IPS-20b (cell line): Measurements from ENCODE around the gene CNTN6.

Experiments
- H3K27ac ChIP-seq: one replicate; pipeline ENCODE4 v1.5.1; 2013; ENCODE audit warnings: low read length
- H3K27me3 ChIP-seq: 2 replicates; pipeline ENCODE4 v1.6.1; 2013; ENCODE audit warnings: mild to moderate bottlenecking, low read length, inconsistent platforms; ENCODE audit not compliant: insufficient read depth
- H3K36me3 ChIP-seq: 2 replicates; pipeline ENCODE4 v1.6.1; 2013; ENCODE audit warnings: low read depth, mild to moderate bottlenecking, inconsistent platforms, low read length, moderate library complexity; ENCODE audit not compliant: insufficient read depth
- H3K4me1 ChIP-seq: 2 replicates; pipeline ENCODE4 v1.6.1; 2013; ENCODE audit warnings: mild to moderate bottlenecking, control low read depth, inconsistent platforms, low read length, moderate library complexity; ENCODE audit not compliant: insufficient read depth
- H3K4me3 ChIP-seq: 2 replicates; pipeline ENCODE4 v1.5.1; 2013; ENCODE audit warnings: mild to moderate bottlenecking, low read length, inconsistent platforms
- H3K9ac ChIP-seq: 2 replicates; pipeline ENCODE4 v1.6.1; 2013; ENCODE audit warnings: low read depth, mild to moderate bottlenecking, inconsistent platforms, low read length, moderate library complexity
- H3K9me3 ChIP-seq: 2 replicates; pipeline ENCODE4 v1.6.1; 2013; ENCODE audit warnings: mild to moderate bottlenecking, low read depth, low read length, inconsistent platforms; ENCODE audit not compliant: insufficient read depth

Gene CNTN6

GRCh38 chr3:1092771-1093170 is at the start of gene CNTN6:
TSS of gene CNTN6 (plus strand) at chr3:1093024. CDS start at chr3:1148009, 54,985 bp downstream.
- H3K9me3 ChIP-seq, result no peaks in the 10 kb centered on the region
- no peak within 1 kb of the TSS for H3K9ac ChIP-seq
- peak within 1 kb of the TSS; percentile 2; the same call in 1 of the 2 replicates for H3K4me3 ChIP-seq
- H3K27me3 ChIP-seq, result no peaks in the 10 kb centered on the region
- peaks cover 15% of the 10 kb centered on the region for H3K4me1 ChIP-seq
- H3K27ac ChIP-seq, result no peak within 1 kb of the TSS
- H3K36me3 ChIP-seq, result no peaks in the 10 kb centered on the region

DNA sequence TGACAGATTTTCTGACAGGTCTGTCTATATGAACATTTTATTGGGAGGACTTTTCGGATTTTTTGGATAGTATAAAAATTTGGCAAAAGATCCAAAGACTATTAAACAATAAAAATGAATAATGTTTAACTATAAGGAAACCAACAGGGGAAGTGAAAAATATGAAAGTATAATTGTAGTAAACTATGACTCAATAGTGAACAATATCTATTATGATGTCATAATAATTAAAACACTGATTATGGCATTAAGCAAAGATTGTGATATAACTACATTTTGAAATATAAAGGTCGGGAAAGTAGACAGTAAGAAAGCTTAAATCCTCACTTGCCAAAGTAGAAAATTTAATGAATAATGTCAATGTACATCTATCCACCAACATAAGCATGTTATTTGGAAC is 44.3 kb upstream of the CNTN6 start:
- Histone ChIP-seq H3K27ac (no peak overlapping the region), H3K4me1 (no peaks in the 10 kb centered on the region), H3K36me3 (no peaks in the 10 kb centered on the region), H3K4me3 (no peak overlapping the region), H3K27me3 (no peaks in the 10 kb centered on the region), H3K9ac (no peak overlapping the region), H3K9me3 (peaks cover 9% of the 10 kb centered on the region; the same call in 1 of the 2 replicates)

GRCh38 chr3:1055870-1056269 is 37.0 kb upstream of the CNTN6 start:
- H3K4me3 ChIP-seq, result no peak overlapping the region
- H3K36me3 ChIP-seq, result no peaks in the 10 kb centered on the region
- H3K27ac ChIP-seq, result no peak overlapping the region
- H3K9me3 ChIP-seq, result no peaks in the 10 kb centered on the region
- H3K9ac ChIP-seq, result no peak overlapping the region
- no peaks in the 10 kb centered on the region for H3K4me1 ChIP-seq
- no peaks in the 10 kb centered on the region for H3K27me3 ChIP-seq

- Histone ChIP-seq H3K27ac (no peak overlapping the region), H3K4me3 (no peak overlapping the region), H3K4me1 (no peaks in the 10 kb centered on the region), H3K27me3 (no peaks in the 10 kb centered on the region), H3K36me3 (no peaks in the 10 kb centered on the region), H3K9me3 (no peaks in the 10 kb centered on the region), H3K9ac (no peak overlapping the region)
These were observed 36.1 kb upstream of the CNTN6 start for GRCh38 chr3:1056744-1057143.

DNA sequence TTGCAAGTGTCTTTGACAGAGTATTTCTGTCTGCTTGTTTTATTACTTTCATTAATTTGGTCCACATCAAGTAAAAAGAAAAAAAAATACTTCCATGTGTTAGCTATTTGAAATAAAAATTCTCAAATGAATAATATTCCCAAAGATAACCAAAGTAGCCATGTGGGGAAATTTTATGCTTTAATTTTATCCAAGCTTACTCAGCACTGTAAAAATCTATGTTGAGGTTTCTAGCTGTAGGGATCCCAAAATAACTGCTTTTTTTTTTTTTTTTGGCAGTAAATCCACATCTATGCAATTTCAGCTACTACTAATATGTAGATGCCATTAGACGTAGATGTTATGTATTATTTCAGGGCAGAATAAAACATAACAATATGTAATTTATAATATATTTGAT is 35.4 kb upstream of the CNTN6 start:
- no peaks in the 10 kb centered on the region for H3K27me3 ChIP-seq
- H3K4me3 ChIP-seq, result no peak overlapping the region
- H3K4me1 ChIP-seq, result no peaks in the 10 kb centered on the region
- H3K9ac ChIP-seq, result no peak overlapping the region
- H3K36me3 ChIP-seq, result no peaks in the 10 kb centered on the region
- H3K27ac ChIP-seq, result no peak overlapping the region
- H3K9me3 ChIP-seq, result no peaks in the 10 kb centered on the region

DNA sequence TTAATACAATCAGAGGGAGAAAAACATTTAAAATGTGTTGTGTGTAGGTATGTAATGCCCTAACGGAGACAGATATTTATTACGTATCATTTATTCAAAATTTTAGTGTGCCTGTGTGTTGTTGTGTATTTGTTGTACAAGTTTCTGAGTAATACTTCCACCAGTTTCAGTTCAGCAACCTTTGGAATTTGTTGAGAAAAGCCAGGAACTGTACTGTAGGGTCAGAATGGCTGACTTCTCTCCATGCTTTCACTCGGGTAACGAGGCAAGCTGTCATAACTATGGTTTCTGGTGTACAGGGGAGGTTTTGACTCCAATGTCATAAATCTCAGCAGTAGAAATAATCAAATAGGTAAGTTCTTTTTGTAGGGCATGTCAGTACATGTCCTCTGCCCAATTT is 23.8 kb upstream of the CNTN6 start:
- H3K9me3 ChIP-seq, result no peaks in the 10 kb centered on the region
- no peak overlapping the region for H3K4me3 ChIP-seq
- no peaks in the 10 kb centered on the region for H3K4me1 ChIP-seq
- no peak overlapping the region for H3K9ac ChIP-seq
- no peaks in the 10 kb centered on the region for H3K36me3 ChIP-seq
- H3K27me3 ChIP-seq, result no peaks in the 10 kb centered on the region
- no peak overlapping the region for H3K27ac ChIP-seq

DNA sequence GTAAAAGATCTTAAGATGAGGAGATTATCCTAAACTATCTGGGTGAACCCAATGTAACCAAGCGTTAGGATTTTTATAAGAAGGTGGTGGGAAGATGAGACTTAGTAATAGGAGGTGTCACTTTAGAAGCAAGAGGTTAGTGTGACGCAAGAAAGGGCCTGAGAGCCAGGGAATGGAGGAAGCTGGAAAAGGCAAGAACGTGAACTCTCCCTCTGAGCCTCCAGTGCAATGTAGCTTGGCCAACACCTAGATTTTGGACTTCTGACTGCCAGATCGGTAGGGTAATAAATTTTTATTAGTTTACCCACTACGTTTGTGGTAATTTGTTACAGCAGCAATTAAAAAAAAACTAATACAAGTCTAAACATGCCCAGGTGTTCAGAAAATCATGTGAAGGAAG is 20.8 kb upstream of the CNTN6 start:
- H3K4me1 ChIP-seq, result no peaks in the 10 kb centered on the region
- no peak overlapping the region for H3K27ac ChIP-seq
- H3K4me3 ChIP-seq, result no peak overlapping the region
- H3K27me3 ChIP-seq, result no peaks in the 10 kb centered on the region
- H3K9me3 ChIP-seq, result no peaks in the 10 kb centered on the region
- H3K9ac ChIP-seq, result no peak overlapping the region
- H3K36me3 ChIP-seq, result no peaks in the 10 kb centered on the region

GRCh38 chr3:1079662-1080061 is 13.2 kb upstream of the CNTN6 start:
- Histone ChIP-seq H3K27me3 (no peaks in the 10 kb centered on the region), H3K27ac (no peak overlapping the region), H3K36me3 (no peaks in the 10 kb centered on the region), H3K4me3 (no peak overlapping the region), H3K4me1 (no peaks in the 10 kb centered on the region), H3K9me3 (no peaks in the 10 kb centered on the region), H3K9ac (no peak overlapping the region)

GRCh38 chr3:1082108-1082507 is 10.7 kb upstream of the CNTN6 start:
- Histone ChIP-seq H3K27me3 (no peaks in the 10 kb centered on the region), H3K9ac (no peak overlapping the region), H3K9me3 (no peaks in the 10 kb centered on the region), H3K4me3 (no peak overlapping the region), H3K27ac (no peak overlapping the region), H3K36me3 (no peaks in the 10 kb centered on the region), H3K4me1 (no peaks in the 10 kb centered on the region)

- Histone ChIP-seq H3K36me3 (no peaks in the 10 kb centered on the region), H3K27ac (no peak overlapping the region), H3K9me3 (no peaks in the 10 kb centered on the region)
These were observed 5.7 kb upstream of the CNTN6 start for GRCh38 chr3:1087066-1087560.

DNA sequence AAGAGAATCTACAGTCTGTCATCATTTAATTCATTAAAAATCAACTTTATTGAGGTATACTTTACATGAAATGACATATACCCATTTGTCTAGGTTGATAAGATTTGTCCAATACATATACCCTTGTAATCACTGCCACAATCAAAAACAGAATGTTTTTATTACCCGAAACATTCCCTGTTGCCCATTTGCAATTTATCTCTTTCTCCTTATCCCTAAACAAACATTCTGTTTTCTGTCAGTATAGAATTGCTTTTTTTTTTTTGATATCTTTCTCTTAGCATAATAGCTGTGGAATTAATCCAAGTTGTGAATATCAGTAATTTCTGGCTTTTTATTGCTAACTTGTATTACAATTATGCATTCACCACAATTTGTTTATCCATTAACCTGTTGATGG is 4.3 kb upstream of the CNTN6 start:
- Histone ChIP-seq H3K9me3 (no peaks in the 10 kb centered on the region), H3K27me3 (no peaks in the 10 kb centered on the region), H3K36me3 (no peaks in the 10 kb centered on the region), H3K9ac (no peak overlapping the region), H3K4me3 (no peak overlapping the region), H3K27ac (no peak overlapping the region), H3K4me1 (peaks cover 14% of the 10 kb centered on the region)

More at GRCh38 chr3:1087066-1087560, 5.7 kb upstream of the CNTN6 start:
- no peaks in the 10 kb centered on the region for H3K27me3 ChIP-seq
- H3K9ac ChIP-seq, result no peak overlapping the region
- H3K4me3 ChIP-seq, result no peak overlapping the region
- peaks cover under 1% of the 10 kb centered on the region; the same call in 1 of the 2 replicates for H3K4me1 ChIP-seq

- no peak overlapping the region for H3K9ac ChIP-seq
- no peaks in the 10 kb centered on the region for H3K36me3 ChIP-seq
- no peak overlapping the region for H3K4me3 ChIP-seq
- H3K27me3 ChIP-seq, result no peaks in the 10 kb centered on the region
- no peaks in the 10 kb centered on the region for H3K9me3 ChIP-seq
- no peak overlapping the region for H3K27ac ChIP-seq
- peaks cover 15% of the 10 kb centered on the region for H3K4me1 ChIP-seq
These were observed 1.5 kb upstream of the CNTN6 start for GRCh38 chr3:1091286-1091685.
